Ovary (tissue), 3 donors: ENCODE measurements around the gene ZFPM1.

ENCODE experiments used
- CTCF ChIP-seq, 3 donors: fragments of 450-650 bp in 2 of 3; fragments of 200-600 bp in 1 of 3; IDR thresholded peaks; one replicate each; pipeline versions ENCODE4 v1.5.1 to v1.8.0; 2016 to 2022; ENCODE audit warnings: antibody characterized with exemption in 3 of 3, mild to moderate bottlenecking in 1 of 3
- POLR2A ChIP-seq: fragments of 450-650 bp; IDR thresholded peaks from one replicate; pipeline ENCODE4 v1.6.1; 2017; ENCODE audit warnings: antibody characterized with exemption, mild to moderate bottlenecking, moderate library complexity
- donor health status: DM: no; HTN: no; CAD: no.

DNA sequence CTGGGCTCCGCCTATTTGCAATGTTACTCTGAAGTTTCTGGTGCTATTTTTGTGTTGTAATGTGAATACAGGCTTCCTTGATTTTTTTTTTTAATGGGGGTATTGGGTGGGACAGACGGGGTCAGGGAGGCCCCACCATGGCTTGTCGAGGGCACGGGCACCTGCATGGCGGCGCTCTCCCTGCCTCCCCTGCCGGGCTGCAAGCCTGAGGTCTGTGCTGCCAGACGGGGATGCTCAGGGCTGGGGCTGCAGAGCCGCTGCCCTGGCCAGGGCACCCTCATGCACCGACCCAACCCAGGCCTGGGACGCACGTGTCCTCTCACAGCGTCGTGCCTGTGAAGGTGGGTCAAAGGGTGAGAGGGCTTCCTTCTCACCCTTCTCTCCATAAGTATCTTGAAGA is 13.0 kb upstream of the ZFPM1 start:
- no peak for TF ChIP-seq CTCF (IDR thresholded peaks at IDR 0.05)
- no peak for TF ChIP-seq POLR2A
